Head of caudate nucleus (tissue), 42 donors: ENCODE measurements around the gene C19orf33.
A peak's percentile ranks its signal among the peaks of the same experiment; 100 is the strongest.
"Not testable (repeated sequence)": the region's sequence is repeated elsewhere in the genome, so short reads cannot be mapped to it uniquely, and the experiment has no call there.

Experiments used
- DNase-seq, 42 donors: peaks; one replicate each; pipeline versions ENCODE4 v3.0.0 to v3.0.0-alpha.2; 2020 to 2021; ENCODE audit warnings: mixed read lengths in 7 of 42
- intact Hi-C: fragments of 100-400 bp; cut with DNase I; formaldehyde crosslinking; loops from one replicate; pipeline ENCODE4 v1.15.0; 2022

The C19orf33 gene

DNA sequence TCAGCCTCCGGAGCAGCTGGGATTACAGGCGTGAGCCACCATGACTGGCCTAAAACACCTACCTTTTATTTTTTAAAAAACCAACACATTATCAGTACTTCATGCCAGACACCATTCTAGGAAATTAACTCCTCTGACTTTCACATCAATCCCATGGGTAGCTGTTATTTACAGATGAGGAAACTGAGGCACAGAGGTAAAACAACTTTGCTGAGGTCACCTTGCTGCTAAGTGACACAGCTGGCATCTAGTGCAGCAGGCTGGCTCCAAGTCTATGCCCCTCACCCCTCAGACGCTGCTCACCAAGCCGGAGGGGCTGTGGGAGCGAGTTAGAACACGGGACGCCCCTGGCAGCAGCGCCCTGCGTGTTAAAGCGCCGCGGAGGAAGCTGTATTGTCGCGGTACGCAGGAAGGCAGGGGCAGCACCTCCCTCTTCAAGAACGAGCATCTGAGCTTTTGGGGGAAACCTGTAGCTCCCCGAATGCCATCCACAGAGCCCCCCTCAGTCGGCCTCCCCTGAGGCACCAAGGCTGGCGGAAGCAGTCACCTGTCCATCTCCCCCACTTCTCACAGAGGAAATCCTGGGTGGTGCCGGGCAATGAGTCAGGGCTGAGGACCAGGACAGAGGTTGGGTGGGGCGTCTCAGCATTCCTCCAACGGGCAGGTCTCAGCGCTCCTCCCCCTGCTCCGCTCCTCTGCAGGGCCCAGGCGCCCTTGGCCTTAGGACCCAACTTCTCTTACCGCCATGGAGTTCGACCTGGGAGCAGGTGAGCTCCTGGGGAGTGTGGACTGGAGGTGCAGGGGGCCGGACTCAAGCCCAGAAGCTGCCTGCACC, at the start of gene C19orf33:
Gene C19orf33 (plus strand): TSS at position 735 of the 835 bp plus-strand sequence. CDS start 11 bp downstream, at position 746.
- no peak for DNase-seq
- intact Hi-C loops, result no loop called here

- intact Hi-C loops, result no loop called here
- peak in 21 of 42 donors; percentile 21 to 79 (median 48) for DNase-seq
Measured at GRCh38 chr19:38255383-38256014, 48.6 kb upstream of the C19orf33 start.

- intact Hi-C loops, DNase-seq: not testable (repeated sequence)
Measured at GRCh38 chr19:38261942-38262341, 42.1 kb upstream of the C19orf33 start.

- no peak for DNase-seq
Measured at GRCh38 chr19:38262585-38263268, 41.3 kb upstream of the C19orf33 start.

DNA sequence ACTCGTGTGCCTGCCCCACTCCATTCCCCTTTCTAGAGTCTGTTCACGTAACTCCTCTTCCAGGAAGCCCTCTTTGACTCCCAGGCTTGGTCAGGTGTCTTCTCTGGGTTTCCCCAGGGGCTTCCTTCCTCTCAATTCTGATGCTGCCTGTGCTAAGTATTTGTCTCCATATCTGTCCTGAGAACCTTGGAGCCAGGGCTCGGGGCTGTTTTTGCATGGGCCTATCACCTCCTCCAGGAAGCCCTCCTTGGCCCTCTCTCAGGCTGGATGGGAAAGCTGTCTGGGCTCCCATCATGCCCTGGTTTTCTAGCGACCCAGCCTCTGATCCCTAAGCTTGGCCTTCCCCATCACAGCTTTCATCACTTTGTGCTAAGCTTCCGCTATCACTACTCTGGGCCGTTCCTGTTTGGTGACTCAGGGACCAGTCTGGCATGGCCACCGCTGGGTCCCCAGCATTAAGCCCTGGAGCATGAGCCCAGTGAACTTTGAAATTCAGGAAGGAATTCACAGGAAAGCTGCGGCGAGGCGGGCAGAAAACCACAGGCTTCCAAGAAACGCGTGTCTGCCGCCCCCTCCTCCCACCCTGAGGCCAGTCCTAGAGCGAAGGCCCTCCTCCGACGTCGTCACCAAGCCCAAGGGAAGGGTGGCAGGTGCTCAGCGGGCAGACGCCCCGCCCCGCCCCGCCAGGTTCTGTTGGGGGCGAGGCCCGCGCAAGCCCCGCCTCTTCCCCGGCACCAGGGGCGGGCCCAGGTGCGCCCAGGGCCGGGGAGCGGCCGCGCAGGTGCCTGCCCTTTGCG, 40.2 kb upstream of the C19orf33 start:
- peak in 17 of 42 donors; percentile 57 to 88 (median 70) for DNase-seq
- intact Hi-C loops, result no loop called here

More at GRCh38 chr19:38262585-38263268, 41.3 kb upstream of the C19orf33 start:
- intact Hi-C loops, result no loop called here

- intact Hi-C loops, result no loop called here
- DNase-seq, result peak in 24 of 42 donors; percentile 44 to 83 (median 67)
Measured at GRCh38 chr19:38264486-38265212, 39.4 kb upstream of the C19orf33 start, which contains the start of gene SPINT2. TSS of gene SPINT2 (plus strand) at chr19:38264573. CDS start at chr19:38264893, 320 bp downstream.

DNA sequence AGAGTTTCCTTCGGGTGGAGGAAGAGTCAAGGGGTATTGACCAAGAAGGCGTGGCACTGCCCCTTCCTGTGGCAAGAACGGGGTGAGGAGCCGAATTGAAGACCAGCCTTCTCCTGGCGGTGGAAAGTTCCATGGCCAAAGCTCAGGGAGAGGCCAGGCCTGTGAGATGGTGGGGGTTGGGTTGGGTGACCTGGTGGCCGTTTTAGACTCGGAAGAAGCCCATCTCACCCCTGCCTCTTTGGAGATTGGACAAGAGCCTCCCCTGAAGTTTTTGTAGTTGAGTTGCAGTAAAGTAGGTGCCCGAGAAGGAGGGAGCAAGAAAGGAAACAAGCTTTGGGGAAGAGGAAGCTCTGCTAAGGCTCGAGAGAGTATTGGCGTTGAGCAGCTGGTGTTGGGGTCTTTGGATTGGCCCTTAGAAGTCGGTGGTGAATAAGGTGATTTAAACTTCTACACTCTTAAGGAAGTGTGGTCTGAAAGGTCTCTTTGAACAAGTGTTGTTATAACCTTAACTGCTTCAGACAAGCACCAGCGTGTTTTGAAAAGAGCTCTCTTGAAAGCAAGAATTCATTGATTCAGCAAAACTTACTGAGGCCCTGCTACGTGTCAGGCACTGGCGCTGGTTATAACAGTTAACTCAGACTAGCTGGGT, 38.7 kb upstream of the C19orf33 start:
- peak in 1 of 42 donors; percentile 31 for DNase-seq
- intact Hi-C loops, result no loop called here

GRCh38 chr19:38265921-38266429, 38.1 kb upstream of the C19orf33 start:
- intact Hi-C loops, result no loop called here
- DNase-seq, result no peak

DNA sequence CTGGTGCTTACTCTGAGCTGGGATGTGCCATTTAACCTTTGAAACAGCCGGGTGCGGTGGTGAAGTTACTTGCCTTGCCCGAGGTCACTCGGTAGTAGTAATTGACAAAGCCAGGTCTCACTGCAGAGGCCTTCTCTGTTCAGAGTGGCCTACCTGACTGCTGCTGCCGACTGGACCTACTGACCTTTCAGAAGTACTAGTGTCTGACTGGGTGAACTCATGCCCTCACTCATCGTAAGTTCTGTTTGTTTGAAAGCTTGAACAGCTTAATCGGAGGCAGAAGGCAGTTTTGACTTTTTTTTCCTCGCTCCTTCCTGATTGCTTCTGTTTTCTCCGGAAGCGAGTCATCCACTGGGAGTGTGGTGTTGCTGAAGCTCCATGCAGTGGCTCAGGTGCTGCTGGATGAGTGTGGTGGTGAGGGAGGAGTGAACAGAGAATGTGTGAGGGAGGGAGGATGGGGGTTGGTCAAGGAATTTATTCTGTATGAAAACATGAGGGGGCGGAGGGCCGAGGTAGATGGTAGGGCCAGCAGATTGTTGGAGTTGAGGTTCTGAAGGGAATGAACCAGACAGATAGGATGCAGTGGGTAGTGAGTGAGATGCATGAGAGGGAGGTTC, 37.0 kb upstream of the C19orf33 start:
- intact Hi-C loops, result no loop called here
- DNase-seq, result no peak

DNA sequence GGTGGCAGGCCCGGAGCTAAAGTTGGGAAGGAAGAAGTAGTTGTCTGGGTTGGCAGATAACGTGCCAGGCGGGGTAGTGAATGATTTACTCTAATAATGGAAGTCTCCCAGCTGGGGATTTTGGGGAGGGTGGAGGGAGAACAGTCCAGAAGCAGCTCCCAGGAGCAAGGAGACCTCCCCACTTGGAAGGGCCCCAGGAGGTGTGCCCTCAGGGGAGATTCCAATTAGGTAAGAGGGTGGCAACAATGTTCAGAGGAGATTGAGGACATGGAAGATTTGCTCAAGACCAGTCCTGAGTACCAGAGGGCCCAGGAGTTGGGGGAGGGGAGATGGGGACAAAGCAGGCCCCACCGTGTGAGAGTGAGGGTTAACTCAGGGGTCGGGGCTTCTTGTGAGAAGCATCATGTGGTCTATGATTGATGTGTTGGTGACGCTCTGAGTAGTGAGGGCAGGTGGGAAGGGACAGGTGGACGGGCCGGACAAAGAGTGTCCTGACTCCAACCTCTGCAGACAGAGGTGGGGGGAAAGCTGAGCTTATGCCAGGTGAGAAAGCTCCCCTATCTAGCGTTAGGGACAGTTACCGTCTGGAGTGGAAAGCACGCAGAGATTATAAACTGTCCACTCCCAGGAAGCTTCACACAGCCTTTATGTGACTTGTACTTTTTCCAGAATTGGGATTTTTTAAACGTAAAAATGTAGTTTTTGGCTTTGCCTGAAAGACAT, 36.1 kb upstream of the C19orf33 start:
- no peak for DNase-seq
- intact Hi-C loops, result no loop called here

GRCh38 chr19:38268539-38268938, 35.5 kb upstream of the C19orf33 start:
- intact Hi-C loops, result no loop called here
- DNase-seq, result no peak

DNA sequence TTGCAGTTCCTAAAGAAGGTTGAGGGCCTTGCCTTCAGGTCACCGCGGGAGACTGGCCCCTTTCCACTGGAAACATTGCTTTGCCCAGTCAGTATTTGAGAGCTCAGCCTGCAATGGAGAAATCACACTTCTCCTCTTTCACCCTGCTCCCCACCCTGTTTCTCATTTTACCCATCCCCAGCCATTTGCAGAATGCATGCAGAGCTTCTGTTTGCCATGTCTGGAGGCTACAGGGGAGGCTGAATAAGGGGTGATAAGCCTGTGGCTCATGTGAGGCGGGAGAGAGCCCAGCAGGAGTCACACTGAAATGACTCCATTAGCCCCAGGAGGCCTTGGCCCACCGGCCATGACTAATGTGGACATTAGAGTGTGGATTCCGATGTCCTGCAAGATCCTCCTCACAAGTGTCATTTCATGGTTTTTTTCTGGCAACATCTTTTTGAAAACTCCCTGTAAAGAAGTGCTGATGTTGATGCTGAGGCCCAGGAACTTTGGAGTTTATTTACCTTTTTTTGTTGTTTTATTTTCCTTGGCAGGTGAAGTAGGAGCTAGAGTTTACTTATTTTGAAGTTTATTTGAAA, 33.4 kb upstream of the C19orf33 start:
- DNase-seq, result no peak
- intact Hi-C loops, result no loop called here

GRCh38 chr19:38273499-38273898, 30.6 kb upstream of the C19orf33 start:
- no peak for DNase-seq
- intact Hi-C loops, result no loop called here

DNA sequence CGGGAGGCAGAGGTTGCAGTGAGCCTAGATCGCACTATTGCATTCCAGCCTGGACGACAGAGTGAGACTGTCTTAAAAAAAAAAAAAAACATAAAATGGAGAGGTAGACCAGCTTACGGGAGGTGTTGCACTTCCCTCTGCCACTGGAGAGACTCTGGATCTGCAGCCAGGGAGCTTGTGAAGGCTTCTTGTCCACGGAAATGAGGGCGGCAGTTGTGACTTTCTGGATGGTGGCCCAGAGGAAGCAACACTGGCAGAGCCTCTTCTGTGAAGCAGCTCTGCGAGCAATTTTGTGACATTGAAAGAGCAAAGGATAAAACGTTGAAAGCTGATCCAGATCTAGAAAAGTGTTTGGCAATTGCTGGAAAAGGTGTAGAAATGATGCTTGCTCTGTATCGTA, 29.3 kb upstream of the C19orf33 start:
- peak; percentile 47 to 88 (median 76) for DNase-seq

GRCh38 chr19:38276942-38277517, 27.0 kb upstream of the C19orf33 start:
- intact Hi-C loops, result no loop called here
- DNase-seq, result no peak

More for the DNA sequence above, 29.3 kb upstream of the C19orf33 start:
- intact Hi-C loops, result no loop called here

- DNase-seq, result no peak
- intact Hi-C loops, result no loop called here
Measured at GRCh38 chr19:38277549-38277948, 26.5 kb upstream of the C19orf33 start.
